HPDE6-E6E7 (cell line): ENCODE measurements around the gene ARFRP1.
"Not testable (repeated sequence)": the region's sequence is repeated elsewhere in the genome, so short reads cannot be mapped to it uniquely, and the experiment has no call there.

Experiments
- DNase-seq: peaks from one replicate; pipeline ENCODE4 v3.0.0; 2011; ENCODE audit warnings: missing footprints; ENCODE audit errors: extremely low spot score

The ARFRP1 gene

GRCh38 chr20:63732118-63733095, 24.6 kb upstream of the ARFRP1 start:
- DNase-seq, result no peak

- no peak for DNase-seq
Measured at GRCh38 chr20:63731410-63731809, 23.6 kb upstream of the ARFRP1 start.

GRCh38 chr20:63730189-63730733, 22.5 kb upstream of the ARFRP1 start:
- not testable (repeated sequence) for DNase-seq

- not testable (repeated sequence) for DNase-seq
Measured at GRCh38 chr20:63722967-63723622, 15.3 kb upstream of the ARFRP1 start.

GRCh38 chr20:63718996-63719395, 11.2 kb upstream of the ARFRP1 start:
- DNase-seq, result no peak

GRCh38 chr20:63714858-63715257, 7.1 kb upstream of the ARFRP1 start:
- no peak for DNase-seq

GRCh38 chr20:63712191-63712590, 4.4 kb upstream of the ARFRP1 start:
- no peak for DNase-seq

GRCh38 chr20:63711085-63711645, 3.4 kb upstream of the ARFRP1 start:
- DNase-seq, result no peak

- no peak for DNase-seq
Measured at GRCh38 chr20:63709149-63709527, 1.4 kb upstream of the ARFRP1 start.

- DNase-seq, result no peak
Measured at GRCh38 chr20:63708301-63709148, 749 bp upstream of the ARFRP1 start.

GRCh38 chr20:63706852-63707557, 771 bp downstream of the ARFRP1 start:
- DNase-seq, result no peak

- DNase-seq, result no peak
Measured at GRCh38 chr20:63706027-63706695, 1.6 kb downstream of the ARFRP1 start.

- no peak for DNase-seq
Measured at GRCh38 chr20:63705232-63706026, 2.3 kb downstream of the ARFRP1 start.

- DNase-seq, result no peak
Measured at GRCh38 chr20:63704749-63705117, 3.0 kb downstream of the ARFRP1 start.

- DNase-seq, result no peak
Measured at GRCh38 chr20:63703976-63704748, 3.6 kb downstream of the ARFRP1 start.

GRCh38 chr20:63703471-63703975, 4.3 kb downstream of the ARFRP1 start:
- DNase-seq, result no peak

- DNase-seq, result no peak
Measured at GRCh38 chr20:63702751-63703470, 4.9 kb downstream of the ARFRP1 start.
